Astrocyte of the spinal cord (primary cell): ENCODE measurements around the gene TAAR8.
"Not testable (repeated sequence)": the region's sequence is repeated elsewhere in the genome, so short reads cannot be mapped to it uniquely, and the experiment has no call there.

Source experiments
- DNase-seq: peaks from one replicate; pipeline ENCODE4 v3.0.0; 2011; ENCODE audit warnings: low read depth, low spot score
- H3K4me3 ChIP-seq: 2 replicates; pipeline ENCODE4 v1.5.1; 2011; ENCODE audit warnings: low read depth, mild to moderate bottlenecking, low read length, moderate library complexity
- CTCF ChIP-seq: IDR thresholded peaks from 2 replicates; pipeline ENCODE4 v1.5.1; 2012; ENCODE audit warnings: low read depth, mild to moderate bottlenecking, low read length, inconsistent platforms
- in situ Hi-C: cut with HindIII; loops from 2 replicates; pipeline ENCODE4 v1.10.0; 2017; ENCODE audit warnings: low sequenced_read_pairs

TAAR8 gene

GRCh38 chr6:132537977-132538376 is 14.5 kb upstream of the TAAR8 start, which contains the start of gene TAAR9:
TSS of gene TAAR9 (plus strand) at chr6:132538277. CDS start at chr6:132538290, 13 bp downstream.
- no peak for TF ChIP-seq CTCF
- H3K4me3 ChIP-seq: no peak within 1 kb of the TSS
- DNase-seq: no peak
- in situ Hi-C loops: no loop called here

- no peak for TF ChIP-seq CTCF
- DNase-seq: no peak
- no peak overlapping the region for H3K4me3 ChIP-seq
- in situ Hi-C loops: no loop called here
Observed at GRCh38 chr6:132544826-132545225, 7.6 kb upstream of the TAAR8 start.

GRCh38 chr6:132548746-132549463 is 3.6 kb upstream of the TAAR8 start:
- in situ Hi-C loops: no loop called here
- DNase-seq: no peak
- H3K4me3 ChIP-seq: no peak overlapping the region

GRCh38 chr6:132551214-132551613 is 1.3 kb upstream of the TAAR8 start:
- no peak for DNase-seq
- no peak overlapping the region for H3K4me3 ChIP-seq
- no peak for TF ChIP-seq CTCF
- in situ Hi-C loops: no loop called here

More at GRCh38 chr6:132548746-132549463, 3.6 kb upstream of the TAAR8 start:
- TF ChIP-seq CTCF: no peak

GRCh38 chr6:132560087-132560486 is 7.6 kb downstream of the TAAR8 start:
- H3K4me3 ChIP-seq, DNase-seq, in situ Hi-C loops: not testable (repeated sequence)

- in situ Hi-C loops: no loop called here
Observed at GRCh38 chr6:132566404-132566803, 13.9 kb downstream of the TAAR8 start.

More at GRCh38 chr6:132566404-132566803, 13.9 kb downstream of the TAAR8 start:
- no peak overlapping the region for H3K4me3 ChIP-seq
- no peak for TF ChIP-seq CTCF
- DNase-seq: no peak
